NCI-H1417 (cell line): ENCODE data around the gene RASD2.
A peak's percentile ranks its signal among the peaks of the same experiment; 100 is the strongest.
"Not testable (repeated sequence)": the region's sequence is repeated elsewhere in the genome, so short reads cannot be mapped to it uniquely, and the experiment has no call there.

Source experiments
- DNase-seq, 3 experiments: peaks; one replicate each; lab custom pipeline; 2025; lab: John Stamatoyannopoulos, UW

RASD2 gene, protein sequence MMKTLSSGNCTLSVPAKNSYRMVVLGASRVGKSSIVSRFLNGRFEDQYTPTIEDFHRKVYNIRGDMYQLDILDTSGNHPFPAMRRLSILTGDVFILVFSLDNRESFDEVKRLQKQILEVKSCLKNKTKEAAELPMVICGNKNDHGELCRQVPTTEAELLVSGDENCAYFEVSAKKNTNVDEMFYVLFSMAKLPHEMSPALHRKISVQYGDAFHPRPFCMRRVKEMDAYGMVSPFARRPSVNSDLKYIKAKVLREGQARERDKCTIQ

DNA sequence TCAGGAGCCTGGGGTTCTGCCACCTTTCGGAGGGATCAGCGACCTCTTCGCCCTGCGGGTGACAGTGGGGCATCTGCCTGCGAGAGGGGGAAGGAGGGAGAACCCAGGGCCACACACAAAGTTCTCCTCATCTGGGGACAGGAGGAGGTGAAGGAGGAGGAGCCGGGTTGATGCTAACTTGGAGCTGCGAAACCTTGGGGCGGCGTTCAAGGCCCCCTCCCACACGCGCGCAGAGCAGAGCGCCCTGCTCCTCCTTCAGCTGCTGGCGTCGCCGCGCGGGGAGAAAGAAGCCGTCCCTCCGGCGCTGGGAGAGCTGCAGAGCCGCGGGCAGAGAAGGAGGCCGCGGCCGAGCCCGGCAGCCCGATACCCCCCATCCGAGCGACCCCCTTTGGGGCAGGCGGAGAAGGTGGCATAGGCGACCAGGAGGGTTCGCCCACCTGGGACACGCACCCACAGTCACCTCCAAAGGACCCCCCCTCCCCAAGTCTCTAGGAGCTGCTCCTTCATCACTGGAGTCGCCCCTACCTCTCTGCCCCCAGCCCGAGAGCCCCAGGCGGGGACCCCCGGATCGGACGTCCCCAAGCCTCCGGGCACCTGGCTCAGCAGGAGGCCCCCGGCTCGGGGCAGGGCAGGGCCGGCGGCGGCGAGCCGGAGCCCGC is at the start of gene RASD2:
Gene RASD2, plus strand, starts transcription at position 237 of the 659 bp plus-strand sequence. CDS start 5,979 bp downstream, outside the sequence.
- DNase-seq: peak in 2 of 3 experiments; percentile 61 to 68

DNA sequence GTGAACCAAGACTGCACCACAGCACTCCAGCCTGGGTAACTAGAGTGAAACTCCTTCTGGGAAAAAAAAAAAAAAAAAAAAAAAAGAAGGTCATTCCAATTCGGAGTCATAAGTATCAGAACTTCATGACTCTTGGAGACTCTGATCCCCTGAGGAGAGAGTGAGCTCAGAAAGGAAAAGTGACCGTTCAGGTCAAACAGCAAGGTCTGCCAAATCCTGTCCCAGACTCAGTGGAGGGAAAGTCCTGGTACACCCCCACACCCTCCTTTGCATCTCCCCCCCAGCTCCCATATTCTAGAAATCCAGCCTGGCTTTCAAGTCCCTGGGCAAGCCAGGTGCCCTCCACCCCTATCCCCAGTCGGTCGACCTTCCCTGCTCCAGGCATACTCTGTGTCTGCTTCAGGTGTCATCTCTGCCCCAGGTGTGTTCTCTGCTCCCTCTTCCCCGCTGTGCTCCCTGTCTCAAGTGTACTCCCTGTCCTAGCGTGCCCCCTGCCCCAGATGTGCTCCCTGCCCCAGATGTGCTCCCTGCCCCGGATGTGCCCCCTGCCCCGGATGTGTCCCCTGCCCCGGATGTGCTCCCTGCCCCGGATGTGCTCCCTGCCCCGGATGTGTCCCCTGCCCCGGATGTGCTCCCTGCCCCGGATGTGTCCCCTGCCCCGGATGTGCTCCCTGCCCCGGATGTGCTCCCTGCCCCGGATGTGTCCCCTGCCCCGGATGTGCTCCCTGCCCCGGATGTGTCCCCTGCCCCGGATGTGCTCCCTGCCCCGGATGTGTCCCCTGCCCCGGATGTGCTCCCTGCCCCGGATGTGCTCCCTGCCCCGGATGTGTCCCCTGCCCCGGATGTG is 49.3 kb upstream of the RASD2 start:
- DNase-seq: not testable (repeated sequence)

DNA sequence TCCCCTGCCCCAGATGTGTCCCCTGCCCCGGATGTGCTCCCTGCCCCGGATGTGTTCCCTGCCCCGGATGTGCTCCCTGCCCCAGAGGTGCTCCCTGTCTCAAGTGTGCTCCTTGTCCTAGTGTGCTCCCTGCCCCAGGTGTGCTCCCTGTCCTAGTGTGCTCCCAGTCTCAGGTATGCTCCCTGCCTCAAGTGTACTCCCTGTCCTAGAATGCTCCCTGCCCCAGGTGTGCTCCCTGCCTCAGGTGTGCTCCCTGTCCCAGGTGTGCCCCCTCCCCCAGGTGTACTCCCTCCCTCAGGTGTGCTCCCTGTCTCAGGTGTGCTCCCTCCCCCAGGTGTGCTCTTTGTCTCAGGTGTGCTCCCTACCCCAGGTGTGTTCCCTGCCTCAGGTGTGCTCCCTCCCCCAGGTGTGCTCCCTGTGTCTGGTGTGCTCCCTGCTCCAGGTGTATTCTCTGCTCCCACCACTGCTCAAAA is 48.7 kb upstream of the RASD2 start:
- no peak for DNase-seq

DNA sequence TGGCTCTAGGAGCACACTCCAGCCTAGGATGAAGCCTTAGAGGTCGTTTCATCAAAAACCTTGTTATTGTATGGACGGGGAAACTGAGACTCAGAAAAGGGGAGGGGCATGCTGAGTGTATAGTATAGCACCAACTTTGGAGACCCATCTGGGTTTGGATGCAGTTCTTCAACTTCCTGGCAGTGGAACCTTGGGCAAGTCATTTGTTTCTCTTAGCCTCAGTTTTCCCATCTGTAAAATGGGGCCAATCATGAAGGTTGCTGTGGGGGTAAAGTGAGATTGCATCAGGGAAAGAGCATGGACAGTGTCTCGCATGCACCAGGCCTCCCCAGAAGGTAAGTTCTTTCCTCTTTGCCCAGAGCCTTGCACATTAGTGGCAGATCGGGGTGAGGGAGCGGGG is 47.6 kb upstream of the RASD2 start:
- DNase-seq: no peak

DNA sequence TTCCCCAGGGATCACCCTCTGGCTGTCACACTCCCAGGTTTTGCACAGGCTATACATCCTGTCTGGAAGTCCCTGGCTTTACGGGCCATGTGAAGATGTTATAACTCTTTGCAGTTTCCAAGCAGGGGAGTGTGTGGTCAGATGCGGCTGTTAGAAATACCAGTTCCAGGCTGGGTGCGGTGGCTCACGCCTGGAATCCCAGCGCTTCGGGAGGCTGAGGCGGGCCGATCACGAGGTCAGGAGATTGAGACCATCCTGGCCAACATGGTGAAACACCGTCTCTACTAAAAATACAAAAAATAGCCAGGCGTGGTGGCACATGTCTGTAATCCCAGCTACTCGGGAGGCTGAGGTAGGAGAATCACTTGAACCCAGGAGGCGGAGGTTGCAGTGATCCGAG is 44.9 kb upstream of the RASD2 start:
- not testable (repeated sequence) for DNase-seq

DNA sequence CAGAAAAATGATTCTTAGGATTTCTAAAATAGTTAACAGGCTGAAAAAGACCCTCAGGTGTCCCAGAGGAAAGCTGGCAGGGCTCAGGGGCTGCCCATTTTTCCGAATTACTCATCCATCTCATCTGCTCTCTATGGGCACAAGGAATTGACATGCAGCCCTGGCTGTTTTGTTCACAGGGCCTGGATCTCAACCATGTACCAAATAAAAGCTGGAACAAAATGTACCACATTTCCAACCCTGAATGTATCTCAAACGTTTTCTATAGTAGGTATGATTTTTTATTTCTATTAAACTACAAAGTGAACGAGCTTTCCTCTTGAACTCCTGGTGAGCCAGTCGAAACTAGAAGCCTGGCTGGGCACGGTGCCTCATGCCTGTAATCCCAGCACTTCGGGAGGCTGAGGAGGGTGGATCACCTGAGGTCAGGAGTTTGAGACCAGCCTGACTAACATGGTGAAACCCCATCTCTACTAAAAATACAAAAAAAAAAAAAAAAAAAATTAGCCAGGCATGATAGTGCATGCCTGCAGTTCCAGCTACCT is 43.8 kb upstream of the RASD2 start:
- DNase-seq: no peak

DNA sequence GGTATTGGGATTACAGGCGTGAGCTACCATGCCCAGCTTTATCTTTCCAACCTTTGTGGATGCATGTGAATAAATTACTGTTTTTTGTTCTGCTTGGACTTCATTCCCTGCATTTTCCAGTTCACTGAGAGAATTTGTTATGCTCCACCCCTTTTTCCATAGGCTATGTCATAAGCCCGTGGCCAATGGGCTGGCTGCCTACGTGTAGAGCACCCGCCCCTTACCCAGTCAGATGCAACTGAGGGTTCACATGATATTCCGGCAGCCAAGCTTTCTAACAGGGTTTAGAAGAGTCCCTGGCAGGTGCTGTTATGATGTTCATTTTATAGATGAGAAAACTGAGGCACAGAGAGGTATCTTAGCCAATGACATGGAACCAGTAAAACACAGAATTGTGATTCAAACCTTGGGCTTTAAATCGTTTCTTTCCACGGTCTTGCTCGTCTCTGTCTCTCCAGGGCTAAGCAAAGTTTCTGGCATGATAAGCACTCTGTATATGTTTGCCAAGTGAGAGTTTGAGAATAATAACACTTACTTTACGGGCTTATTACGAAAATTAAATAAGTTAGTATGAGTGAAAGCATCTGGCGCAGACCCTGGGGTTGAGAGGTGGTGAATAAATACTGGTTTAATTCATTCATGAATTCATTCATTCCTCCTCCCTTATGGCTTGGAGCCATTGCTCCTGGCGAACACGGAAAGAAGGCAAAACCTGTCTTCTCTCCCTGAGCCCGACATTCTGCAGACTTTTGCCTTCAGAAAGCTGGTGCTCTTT is 42.4 kb upstream of the RASD2 start:
- DNase-seq: no peak

DNA sequence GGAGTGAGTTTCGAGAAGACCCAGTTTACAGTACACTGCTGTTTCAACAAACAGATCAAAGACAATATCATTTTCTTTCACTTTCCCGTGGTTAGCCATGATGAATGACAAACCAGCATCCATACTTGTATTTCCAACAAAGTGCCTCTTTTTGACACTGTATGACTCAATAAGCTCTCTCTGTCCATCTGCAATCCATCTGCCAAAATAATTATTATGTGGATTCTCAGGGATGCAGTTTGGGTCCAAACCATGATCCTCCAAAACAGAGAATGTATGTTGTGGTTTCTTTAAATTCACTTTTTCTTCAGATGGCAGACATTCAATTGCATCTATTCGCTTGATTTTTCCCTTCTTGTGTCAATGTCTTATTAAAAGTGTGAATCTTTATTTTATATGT is 37.8 kb upstream of the RASD2 start:
- DNase-seq: no peak

DNA sequence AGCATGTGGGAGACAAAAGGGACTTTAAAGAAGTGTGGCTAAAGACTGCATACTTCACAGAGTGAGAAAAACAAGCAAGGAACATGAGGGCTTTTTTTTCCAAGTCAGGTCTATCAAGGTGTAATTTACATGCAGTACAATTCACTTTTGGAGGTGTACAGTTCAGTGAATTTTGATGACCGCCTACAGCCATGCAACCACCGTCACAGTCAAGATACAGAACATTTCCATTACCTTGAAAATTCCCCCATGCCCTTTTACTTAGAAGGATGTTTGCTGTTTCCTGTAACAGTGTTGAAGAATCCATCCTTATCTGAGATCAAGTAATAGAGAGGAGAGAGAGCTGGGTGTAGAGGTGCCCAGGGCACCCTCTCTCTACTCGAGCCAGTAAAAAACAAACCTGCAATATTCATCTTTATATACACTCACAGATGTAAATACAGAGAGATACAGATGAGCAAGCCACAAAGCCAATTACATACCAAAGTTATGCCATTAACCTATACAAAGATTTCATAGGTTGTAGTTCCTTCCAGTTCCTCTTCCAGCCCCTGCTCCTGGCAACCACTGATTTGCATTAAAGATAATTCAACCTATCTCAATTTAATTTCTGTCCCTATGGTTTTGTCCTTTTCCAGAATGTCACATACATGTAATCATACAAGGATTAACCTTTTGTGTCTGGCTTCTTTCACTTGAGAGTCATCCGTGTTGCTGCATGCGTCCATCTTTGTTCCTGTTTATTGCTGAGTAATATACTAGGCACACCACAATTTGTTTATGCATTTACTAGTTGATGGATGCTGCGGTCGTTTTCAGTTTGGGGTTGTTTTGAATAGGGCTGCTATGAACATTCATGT is 35.0 kb upstream of the RASD2 start:
- DNase-seq: no peak

DNA sequence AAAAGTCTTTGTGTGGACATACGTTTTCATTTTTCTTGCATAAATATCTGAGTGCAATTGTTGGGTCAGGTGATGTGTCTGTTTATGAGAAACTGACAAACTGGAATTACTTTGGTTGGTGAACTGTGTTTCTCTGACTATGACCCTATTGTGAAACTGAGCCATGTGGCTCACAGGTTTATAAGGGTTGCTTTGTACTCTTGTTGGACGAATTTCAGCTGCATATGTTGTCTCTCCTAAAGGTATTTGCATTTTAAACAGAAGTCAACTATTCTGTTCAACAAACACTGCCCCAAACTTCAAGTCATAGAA is 34.4 kb upstream of the RASD2 start:
- no peak for DNase-seq

DNA sequence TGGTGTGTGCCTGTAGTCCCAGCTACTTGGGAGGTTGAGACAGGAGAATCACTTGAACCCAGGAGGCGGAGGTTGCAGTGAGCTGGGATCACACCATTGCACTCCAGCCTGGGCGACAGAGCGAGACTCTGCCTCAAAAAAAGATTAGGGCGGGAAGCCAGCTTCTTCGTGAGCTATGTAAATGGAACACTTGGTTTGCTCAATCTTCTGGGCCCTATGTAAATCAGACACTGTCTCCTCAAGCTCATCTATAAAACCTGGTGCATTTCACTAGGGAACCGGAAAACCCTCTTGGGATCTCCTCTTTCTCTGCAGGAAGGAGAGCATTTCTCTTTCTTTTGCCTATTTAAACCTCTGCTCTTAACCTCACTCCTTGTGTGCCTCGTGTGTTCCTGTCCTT is 32.8 kb upstream of the RASD2 start:
- DNase-seq: not testable (repeated sequence)

DNA sequence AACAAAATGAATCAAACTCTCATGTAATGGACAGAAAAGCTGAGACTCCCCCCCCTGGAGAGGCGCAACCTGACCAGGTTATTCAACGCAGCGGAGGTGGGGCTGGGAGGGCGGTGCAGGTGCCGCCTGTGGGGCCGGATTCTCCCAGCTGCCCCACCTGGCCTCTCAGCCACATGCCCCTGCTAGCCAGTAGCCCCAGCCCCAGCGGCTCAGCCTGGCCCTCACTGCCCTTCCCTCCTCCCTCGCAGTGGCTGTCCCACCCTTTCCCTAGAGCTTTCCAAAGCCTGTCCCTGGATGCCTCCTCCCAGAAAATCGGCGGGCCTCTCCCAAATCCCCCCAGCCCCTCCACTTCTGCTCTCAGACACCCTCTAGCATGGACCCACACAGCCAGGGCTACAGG is 31.2 kb upstream of the RASD2 start:
- DNase-seq: no peak

DNA sequence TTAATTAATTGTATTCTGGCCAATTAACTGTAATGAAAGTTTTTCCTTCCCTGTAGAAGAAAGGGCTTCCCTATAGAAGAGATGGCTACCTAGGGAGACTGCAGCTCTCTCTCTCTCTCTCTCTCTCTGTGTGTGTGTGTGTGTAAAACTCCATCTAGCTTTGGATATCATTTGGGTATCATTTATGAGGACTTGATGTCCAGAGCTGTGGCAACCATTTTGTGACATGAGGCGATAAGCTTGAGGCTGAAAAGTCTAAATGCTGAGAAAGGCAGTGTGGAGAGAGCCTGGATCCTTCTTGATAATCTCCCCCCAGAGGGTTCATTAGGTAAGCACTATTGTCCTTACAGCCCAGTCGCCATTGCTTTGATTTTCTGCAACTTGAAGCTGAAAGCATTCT is 30.7 kb upstream of the RASD2 start:
- DNase-seq: no peak

DNA sequence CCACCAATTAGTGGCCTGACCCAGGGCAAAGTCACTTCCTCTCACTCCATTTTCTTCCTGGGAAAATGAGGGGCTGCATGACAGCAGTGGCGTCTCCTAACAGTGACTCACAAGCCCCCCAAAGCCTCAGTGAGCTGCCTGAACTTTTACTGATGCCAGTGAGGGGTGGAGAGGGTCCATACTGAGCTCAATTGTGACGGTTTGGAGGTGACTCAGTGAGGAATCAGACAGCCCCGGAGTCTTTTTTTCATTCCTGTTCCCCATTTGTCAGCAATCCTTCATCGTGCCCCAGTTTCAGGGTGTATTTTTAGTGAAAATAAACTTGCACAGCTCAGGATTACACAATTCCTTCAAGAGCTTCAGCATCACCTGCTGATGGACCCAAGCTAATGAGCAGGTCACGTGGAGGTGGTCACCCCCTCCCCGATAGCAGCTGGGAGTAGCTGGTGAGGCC is 30.1 kb upstream of the RASD2 start:
- no peak for DNase-seq

DNA sequence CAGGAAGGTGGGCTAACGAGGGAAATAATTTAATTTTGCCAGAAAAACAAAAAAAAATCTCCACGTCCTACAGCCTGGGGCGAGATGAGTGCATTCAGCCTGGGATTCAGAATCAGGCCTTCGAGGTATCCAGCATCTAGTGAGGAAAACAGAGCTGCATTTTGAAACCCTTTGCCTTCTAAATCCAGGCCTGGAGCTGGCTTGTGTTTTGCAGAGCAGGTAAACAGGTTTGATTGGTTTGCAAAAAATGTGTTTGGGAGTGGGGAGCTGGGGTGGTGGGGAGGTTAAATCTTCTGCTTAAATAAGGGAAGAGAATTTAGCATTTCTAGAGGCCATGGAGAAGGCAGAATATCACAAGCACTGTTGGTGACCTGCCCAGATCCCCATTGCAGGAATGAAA is 29.7 kb upstream of the RASD2 start:
- no peak for DNase-seq

DNA sequence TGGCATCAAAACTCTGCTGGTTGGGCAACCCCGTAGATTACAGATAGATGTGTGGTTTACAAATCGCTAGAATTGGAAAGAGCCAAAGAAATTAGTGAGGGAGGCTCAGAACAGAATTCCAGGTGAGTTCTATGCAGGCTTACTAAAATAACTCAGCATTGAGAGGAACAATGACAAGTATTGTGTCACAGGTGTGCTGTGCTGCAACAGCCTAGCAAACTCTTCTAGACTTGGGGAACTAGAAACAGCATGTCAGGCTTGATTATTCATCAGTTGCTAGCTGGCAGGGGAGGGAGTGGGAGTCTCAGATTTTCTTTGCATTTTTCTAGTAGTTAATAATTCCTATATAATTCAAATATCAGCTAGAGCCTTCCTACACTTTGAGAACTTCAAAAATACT is 26.3 kb upstream of the RASD2 start:
- DNase-seq: no peak

DNA sequence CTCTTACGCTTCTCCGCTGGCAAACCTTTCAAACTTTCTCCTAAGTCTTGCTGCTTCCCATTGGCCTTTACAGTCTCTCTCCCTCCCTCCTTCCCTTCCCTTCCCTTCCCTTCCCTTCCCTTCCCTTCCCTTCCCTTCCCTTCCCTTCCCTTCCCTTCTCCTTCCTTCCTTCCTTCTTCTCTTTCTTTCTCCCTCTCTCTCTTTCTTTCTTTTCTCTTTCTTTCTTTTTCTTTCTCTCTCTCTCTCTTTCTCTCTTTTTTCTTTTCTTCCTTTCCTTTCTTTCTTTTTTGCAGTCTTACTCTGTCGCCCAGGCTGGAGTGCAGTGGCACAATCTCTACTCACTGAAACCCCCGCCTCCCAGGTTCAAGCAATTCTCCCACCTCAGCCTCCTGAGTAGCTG is 24.7 kb upstream of the RASD2 start:
- DNase-seq: not testable (repeated sequence)

DNA sequence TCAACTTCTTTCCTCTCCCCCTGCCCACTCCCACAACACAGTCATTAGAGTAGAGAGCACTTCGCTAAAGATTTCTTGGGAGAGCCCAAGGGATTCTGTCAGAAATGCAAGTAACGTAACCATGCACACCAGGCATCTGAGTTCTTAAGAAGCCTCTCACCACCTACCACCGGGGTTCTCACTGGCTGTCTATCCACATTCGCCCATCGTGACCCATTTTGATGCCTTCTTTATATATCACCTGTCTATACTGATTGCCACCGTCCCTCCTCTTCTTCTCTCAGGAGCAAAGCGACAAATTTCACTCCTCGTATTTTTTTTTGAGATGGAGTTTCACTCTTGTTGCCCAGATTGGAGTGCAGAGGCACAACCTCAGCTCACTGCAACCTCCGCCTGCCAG is 23.9 kb upstream of the RASD2 start:
- no peak for DNase-seq

DNA sequence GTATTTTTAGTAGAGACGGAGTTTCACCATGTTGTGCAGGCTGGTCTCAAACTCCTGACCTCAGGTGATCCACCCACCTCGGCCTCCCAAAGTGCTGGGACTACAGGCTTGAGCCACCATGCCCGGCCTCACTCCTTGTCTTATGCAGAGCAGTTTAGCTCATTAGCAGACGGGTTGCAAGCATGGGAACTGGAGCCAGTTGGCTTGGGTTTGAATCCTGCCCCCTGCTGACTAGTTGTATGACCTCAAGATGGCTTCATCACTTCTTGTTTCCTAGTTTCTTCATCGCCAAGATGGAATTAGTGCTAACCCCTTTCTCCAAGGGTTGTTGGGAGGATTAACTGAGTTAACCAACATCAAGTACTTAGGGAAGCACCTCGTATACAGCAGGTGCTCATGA is 23.4 kb upstream of the RASD2 start:
- DNase-seq: no peak

DNA sequence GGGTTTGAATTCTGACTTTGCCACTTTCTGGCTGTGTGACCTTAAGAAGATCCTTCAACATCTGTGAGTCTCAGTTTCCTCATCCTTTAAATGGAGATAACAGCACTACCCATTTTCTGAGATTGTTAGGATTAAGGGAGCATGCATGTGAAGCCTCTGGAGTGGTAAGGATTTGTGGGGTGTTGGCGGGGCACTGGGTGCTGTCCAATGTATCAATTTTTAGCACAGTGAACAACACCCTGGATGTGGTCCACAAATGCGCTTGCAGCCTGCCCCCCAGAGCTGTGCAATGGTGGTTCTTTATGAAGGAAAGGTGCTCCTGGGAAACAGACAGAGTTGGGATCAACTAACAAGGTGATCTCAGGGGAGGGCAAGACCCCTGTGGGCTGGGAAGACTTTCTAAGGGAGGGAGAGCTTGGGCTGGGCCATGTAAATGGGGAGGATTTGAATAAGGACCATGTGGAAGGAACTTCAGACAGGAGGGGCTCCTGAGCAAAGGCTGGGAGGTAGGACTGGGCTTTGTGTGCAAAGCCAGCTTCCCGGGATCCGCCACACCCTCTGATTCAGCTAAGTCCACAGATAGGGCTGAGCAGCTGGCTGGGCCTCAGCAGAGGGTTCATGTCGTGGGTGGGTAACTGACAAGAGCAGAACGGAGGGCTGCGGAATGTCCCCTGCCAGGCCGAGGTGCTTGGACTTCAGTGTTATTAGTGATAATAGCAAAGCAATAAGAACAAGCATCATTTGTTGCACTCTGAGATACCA is 22.7 kb upstream of the RASD2 start:
- no peak for DNase-seq
